Caco-2 (cell line): ENCODE measurements around the gene SYT1. TPM values are rescaled to one million over a fixed set of nuclear protein-coding genes. Genes with fewer than 3 reads are reported as not detected.

Experiments
- BruUV-seq: library from RNA; stranded (reverse); fragments of 400-500 nt; replicated peaks from 2 replicates; lab custom pipeline; 2021; lab: Mats Ljungman, UMichigan
- CTCF ChIA-PET: fragments of 300-600 bp; sonication (Branson Sonifier 250); formaldehyde crosslinking; loops from one replicate; lab custom pipeline; 2022; ENCODE audit warnings: antibody characterized with exemption; lab: Charles Lee
- POLR2A ChIA-PET: fragments of 300-600 bp; sonication (Branson Sonifier 250); formaldehyde crosslinking; loops from one replicate; lab custom pipeline; 2022; ENCODE audit warnings: antibody characterized with exemption; lab: Charles Lee
- DNase-seq, 2 experiments: peaks; one replicate each; pipeline versions ENCODE4 v3.0.0 to v3.0.0-alpha.2; 2020 to 2022
- H3K27me3 ChIP-seq: replicated peaks from 2 replicates; pipeline ENCODE4 v1.6.0; 2011; ENCODE audit warnings: low read length; ENCODE audit not compliant: control insufficient read depth, insufficient read depth
- H3K36me3 ChIP-seq: 2 replicates; pipeline ENCODE4 v1.5.1; 2011; ENCODE audit warnings: low read length; ENCODE audit not compliant: control insufficient read depth, insufficient read depth
- H3K4me1 ChIP-seq: fragments of 250-450 bp; sonication (Bioruptor Pico); 2 replicates; pipeline ENCODE4 v1.5.1; 2020; ENCODE audit warnings: mild to moderate bottlenecking
- H3K4me3 ChIP-seq: 2 replicates; pipeline ENCODE4 v1.5.1; 2011; ENCODE audit warnings: low read depth, mild to moderate bottlenecking, control low read depth, low read length
- H3K9me3 ChIP-seq: fragments of 250-450 bp; sonication (Bioruptor Pico); 2 replicates; pipeline ENCODE4 v1.5.1; 2020; ENCODE audit warnings: mild to moderate bottlenecking, moderate library complexity
- H3K27ac Mint-ChIP-seq: one replicate; pipeline ENCODE4 v1.8.0; 2022; ENCODE audit warnings: mixed read lengths; ENCODE audit not compliant: unreplicated experiment
- H3K27me3 Mint-ChIP-seq: one replicate; pipeline ENCODE4 v1.8.0; 2022; ENCODE audit warnings: mixed read lengths; ENCODE audit not compliant: insufficient read depth, unreplicated experiment
- H3K36me3 Mint-ChIP-seq: one replicate; pipeline ENCODE4 v1.8.0; 2022; ENCODE audit warnings: mild to moderate bottlenecking, mixed read lengths; ENCODE audit not compliant: insufficient read depth, unreplicated experiment
- H3K4me1 Mint-ChIP-seq: one replicate; pipeline ENCODE4 v1.8.0; 2022; ENCODE audit warnings: low read depth, mixed read lengths; ENCODE audit not compliant: unreplicated experiment
- H3K4me3 Mint-ChIP-seq: one replicate; pipeline ENCODE4 v1.8.0; 2022; ENCODE audit warnings: mild to moderate bottlenecking, moderate library complexity, mixed read lengths; ENCODE audit not compliant: unreplicated experiment
- H3K9me3 Mint-ChIP-seq: one replicate; pipeline ENCODE4 v1.8.0; 2022; ENCODE audit warnings: mixed read lengths; ENCODE audit not compliant: unreplicated experiment
- intact Hi-C: fragments of 100-400 bp; cut with micrococcal nuclease; formaldehyde crosslinking; loops from one replicate; pipeline ENCODE4 v1.10.0; 2022; ENCODE audit not compliant: unreplicated experiment
- total RNA-seq: library from RNA; stranded (reverse); gene quantifications from 2 replicates; pipeline ENCODE4 v1.2.3, GENCODE V29; 2022
- TF ChIP-seq, protein P1 (sequence below), 2 experiments: fragments of 200-600 bp in 1 of 2; IDR thresholded peaks; 1 replicate in 1 of 2; 2 replicates in 1 of 2; pipeline versions ENCODE4 v1.5.1 to v1.8.0; 2011 to 2022; ENCODE audit warnings: antibody characterized with exemption in 1 of 2, control low read depth in 1 of 2, inconsistent platforms in 1 of 2, low read depth in 1 of 2, low read length in 1 of 2, mild to moderate bottlenecking in 1 of 2, moderate library complexity in 1 of 2; ENCODE audit not compliant: insufficient read depth in 1 of 2, severe bottlenecking in 1 of 2, unreplicated experiment in 1 of 2

SYT1 gene
- total RNA-seq, 1 experiment from 2014 or later, result 0.39 TPM

DNA sequence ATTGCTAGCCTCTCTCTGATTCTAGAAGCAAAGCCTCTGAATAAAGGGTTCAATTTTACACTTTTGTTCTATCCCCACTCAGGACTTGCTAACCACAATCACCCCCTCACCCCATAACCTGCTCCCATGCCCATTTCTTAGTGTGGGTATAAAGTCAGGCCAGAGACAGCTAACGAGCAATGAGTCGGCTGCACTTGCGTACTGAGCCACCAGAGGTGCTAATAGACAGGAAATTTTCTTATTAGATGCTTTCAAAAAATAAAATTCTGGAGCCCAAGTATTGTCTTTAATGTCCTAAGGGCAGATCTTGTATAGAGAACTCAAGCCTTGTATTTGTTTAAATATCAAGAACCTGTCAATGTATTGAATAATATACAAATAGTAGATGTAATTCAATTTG lies 256.9 kb downstream of the SYT1 start:
- intact Hi-C loops, result loop anchor here (1.0 to 5.0 kb wide), 3 partner anchors 36 to 253 kb away; no protein-coding TSS in a partner anchor
- POLR2A ChIA-PET, result no interaction called here
- H3K9me3 ChIP-seq, result no peaks in the 10 kb centered on the region
- DNase-seq, result peak in 1 of 2 experiments; percentile 16
- BruUV-seq, result no TSS peak
- no peaks in the 10 kb centered on the region for H3K4me1 ChIP-seq
- CTCF ChIA-PET, result interaction anchor here (1.0 kb wide), 1 partner anchor 225 kb away, joined by 3 read pairs; no protein-coding TSS in a partner anchor
- Mint-ChIP-seq H3K36me3 (no peaks in the 10 kb centered on the region), H3K9me3 (no peaks in the 10 kb centered on the region), H3K27me3 (no peaks in the 10 kb centered on the region), H3K27ac (no peak overlapping the region), H3K4me1 (peaks cover 5% of the 10 kb centered on the region), H3K4me3 (no peak overlapping the region)
- TF ChIP-seq, protein P1, sequence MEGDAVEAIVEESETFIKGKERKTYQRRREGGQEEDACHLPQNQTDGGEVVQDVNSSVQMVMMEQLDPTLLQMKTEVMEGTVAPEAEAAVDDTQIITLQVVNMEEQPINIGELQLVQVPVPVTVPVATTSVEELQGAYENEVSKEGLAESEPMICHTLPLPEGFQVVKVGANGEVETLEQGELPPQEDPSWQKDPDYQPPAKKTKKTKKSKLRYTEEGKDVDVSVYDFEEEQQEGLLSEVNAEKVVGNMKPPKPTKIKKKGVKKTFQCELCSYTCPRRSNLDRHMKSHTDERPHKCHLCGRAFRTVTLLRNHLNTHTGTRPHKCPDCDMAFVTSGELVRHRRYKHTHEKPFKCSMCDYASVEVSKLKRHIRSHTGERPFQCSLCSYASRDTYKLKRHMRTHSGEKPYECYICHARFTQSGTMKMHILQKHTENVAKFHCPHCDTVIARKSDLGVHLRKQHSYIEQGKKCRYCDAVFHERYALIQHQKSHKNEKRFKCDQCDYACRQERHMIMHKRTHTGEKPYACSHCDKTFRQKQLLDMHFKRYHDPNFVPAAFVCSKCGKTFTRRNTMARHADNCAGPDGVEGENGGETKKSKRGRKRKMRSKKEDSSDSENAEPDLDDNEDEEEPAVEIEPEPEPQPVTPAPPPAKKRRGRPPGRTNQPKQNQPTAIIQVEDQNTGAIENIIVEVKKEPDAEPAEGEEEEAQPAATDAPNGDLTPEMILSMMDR (IDR thresholded peaks at IDR 0.05; ENCODE audit: insufficient read depth in 1 of 2, low read depth in 1 of 2, low read length in 1 of 2, severe bottlenecking in 1 of 2, unreplicated experiment in 1 of 2), result peak; percentile 42 to 58
- H3K4me3 ChIP-seq, result no peak overlapping the region
- H3K27me3 ChIP-seq, result no peaks in the 10 kb centered on the region
- H3K36me3 ChIP-seq, result no peaks in the 10 kb centered on the region

DNA sequence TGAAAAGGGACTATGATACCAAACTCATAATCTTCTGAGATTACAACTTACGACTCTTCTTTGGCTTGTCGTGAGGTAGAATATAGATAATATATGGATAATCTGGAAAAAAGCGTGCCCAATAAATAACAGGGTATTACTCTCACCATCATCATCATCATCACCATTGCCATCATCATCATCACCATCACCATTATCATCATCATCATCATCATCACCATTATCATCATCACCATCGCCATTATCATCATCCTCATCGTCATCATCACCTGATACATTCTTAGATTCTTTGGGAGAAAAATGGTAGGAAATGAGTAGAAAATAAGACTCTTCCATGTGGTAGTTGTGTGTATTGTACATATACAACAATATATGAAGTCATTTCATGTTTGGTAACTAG lies 259.8 kb downstream of the SYT1 start:
- intact Hi-C loops, result loop anchor here (5.0 kb wide), 1 partner anchor 33 kb away; no protein-coding TSS in a partner anchor
- no peaks in the 10 kb centered on the region for H3K36me3 Mint-ChIP-seq

DNA sequence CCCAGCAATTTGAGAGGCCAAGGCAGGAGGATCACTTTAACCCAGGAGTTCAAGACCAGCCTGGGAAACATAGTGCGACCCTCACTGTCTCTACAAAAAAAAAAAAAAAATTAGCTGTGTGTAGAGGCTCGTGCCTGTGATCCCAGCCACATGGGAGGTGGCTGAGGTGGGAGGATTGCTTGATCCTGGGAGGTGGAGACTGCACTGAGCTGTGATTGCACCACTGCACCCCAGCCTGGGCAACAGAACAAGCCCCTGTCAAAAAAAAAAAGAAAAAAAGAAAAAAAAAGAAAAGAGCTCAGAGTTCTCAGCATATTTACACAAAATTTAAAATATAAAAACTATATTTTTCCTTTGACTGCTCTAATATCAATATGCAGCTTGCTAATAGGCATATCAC lies 260.8 kb downstream of the SYT1 start:
- no peak overlapping the region for H3K4me3 Mint-ChIP-seq
- POLR2A ChIA-PET, result no interaction called here
- H3K27me3 ChIP-seq, result no peaks in the 10 kb centered on the region
- TF ChIP-seq, protein P1 (IDR thresholded peaks at IDR 0.05; ENCODE audit: insufficient read depth in 1 of 2, low read depth in 1 of 2, low read length in 1 of 2, severe bottlenecking in 1 of 2, unreplicated experiment in 1 of 2), result no peak
- no peaks in the 10 kb centered on the region for H3K9me3 ChIP-seq
- H3K36me3 ChIP-seq, result no peaks in the 10 kb centered on the region
- CTCF ChIA-PET, result interaction anchor here (0.6 kb wide), 1 partner anchor 68 kb away, joined by 6 read pairs; no protein-coding TSS in a partner anchor
- H3K27ac Mint-ChIP-seq, result no peak overlapping the region
- intact Hi-C loops, result no loop called here
- H3K4me3 ChIP-seq, result no peak overlapping the region
- no peaks in the 10 kb centered on the region for H3K4me1 Mint-ChIP-seq
- no peaks in the 10 kb centered on the region for H3K9me3 Mint-ChIP-seq
- no peak for DNase-seq
- H3K36me3 Mint-ChIP-seq, result no peaks in the 10 kb centered on the region
- no TSS peak for BruUV-seq
- H3K4me1 ChIP-seq, result no peaks in the 10 kb centered on the region
- H3K27me3 Mint-ChIP-seq, result no peaks in the 10 kb centered on the region

More for the DNA sequence above, 259.8 kb downstream of the SYT1 start:
- no peaks in the 10 kb centered on the region for H3K27me3 ChIP-seq
- Mint-ChIP-seq H3K4me1 (no peaks in the 10 kb centered on the region), H3K9me3 (no peaks in the 10 kb centered on the region), H3K27ac (no peak overlapping the region), H3K4me3 (no peak overlapping the region), H3K27me3 (no peaks in the 10 kb centered on the region)
- H3K4me1 ChIP-seq, result no peaks in the 10 kb centered on the region
- no peak overlapping the region for H3K4me3 ChIP-seq
- no peaks in the 10 kb centered on the region for H3K9me3 ChIP-seq
- TF ChIP-seq, protein P1 (IDR thresholded peaks at IDR 0.05; ENCODE audit: insufficient read depth in 1 of 2, low read depth in 1 of 2, low read length in 1 of 2, severe bottlenecking in 1 of 2, unreplicated experiment in 1 of 2), result no peak
- CTCF ChIA-PET, result no interaction called here
- DNase-seq, result no peak
- BruUV-seq, result no TSS peak
- H3K36me3 ChIP-seq, result no peaks in the 10 kb centered on the region
- POLR2A ChIA-PET, result no interaction called here
